GM19035 (cell line): Measurements from ENCODE around the gene CYP46A1.

ENCODE experiments used
- ATAC-seq: cut with Tn5 transposase; IDR thresholded peaks from one replicate; pipeline ENCODE4 v1.9.1; 2021; ENCODE audit not compliant: unreplicated experiment

CYP46A1 gene

GRCh38 chr14:99741227-99741976 is 57.3 kb downstream of the CYP46A1 start:
- no peak for ATAC-seq

GRCh38 chr14:99742074-99742473 is 58.0 kb downstream of the CYP46A1 start:
- ATAC-seq, result no peak

- ATAC-seq, result no peak
Observed at GRCh38 chr14:99742509-99743487, 58.7 kb downstream of the CYP46A1 start.

GRCh38 chr14:99744199-99744872 is 60.2 kb downstream of the CYP46A1 start:
- no peak for ATAC-seq

- no peak for ATAC-seq
Observed at GRCh38 chr14:99744873-99745224, 60.8 kb downstream of the CYP46A1 start.

- ATAC-seq, result no peak
Observed at GRCh38 chr14:99745307-99745951, 61.3 kb downstream of the CYP46A1 start.

GRCh38 chr14:99747167-99747566 is 63.1 kb downstream of the CYP46A1 start:
- ATAC-seq, result no peak

- ATAC-seq, result no peak
Observed at GRCh38 chr14:99747582-99748330, 63.7 kb downstream of the CYP46A1 start.

- ATAC-seq, result no peak
Observed at GRCh38 chr14:99748529-99748928, 64.4 kb downstream of the CYP46A1 start.

GRCh38 chr14:99749142-99749541 is 65.0 kb downstream of the CYP46A1 start:
- ATAC-seq, result no peak

GRCh38 chr14:99749763-99750715 is 65.9 kb downstream of the CYP46A1 start:
- no peak for ATAC-seq

- no peak for ATAC-seq
Observed at GRCh38 chr14:99750746-99751450, 66.8 kb downstream of the CYP46A1 start.

- ATAC-seq, result no peak
Observed at GRCh38 chr14:99751539-99752485, 67.7 kb downstream of the CYP46A1 start.

GRCh38 chr14:99752486-99753121 is 68.5 kb downstream of the CYP46A1 start:
- ATAC-seq, result no peak

GRCh38 chr14:99753225-99754140 is 69.4 kb downstream of the CYP46A1 start:
- no peak for ATAC-seq
